ENCODE data around the gene PRICKLE2.

Gene PRICKLE2

DNA sequence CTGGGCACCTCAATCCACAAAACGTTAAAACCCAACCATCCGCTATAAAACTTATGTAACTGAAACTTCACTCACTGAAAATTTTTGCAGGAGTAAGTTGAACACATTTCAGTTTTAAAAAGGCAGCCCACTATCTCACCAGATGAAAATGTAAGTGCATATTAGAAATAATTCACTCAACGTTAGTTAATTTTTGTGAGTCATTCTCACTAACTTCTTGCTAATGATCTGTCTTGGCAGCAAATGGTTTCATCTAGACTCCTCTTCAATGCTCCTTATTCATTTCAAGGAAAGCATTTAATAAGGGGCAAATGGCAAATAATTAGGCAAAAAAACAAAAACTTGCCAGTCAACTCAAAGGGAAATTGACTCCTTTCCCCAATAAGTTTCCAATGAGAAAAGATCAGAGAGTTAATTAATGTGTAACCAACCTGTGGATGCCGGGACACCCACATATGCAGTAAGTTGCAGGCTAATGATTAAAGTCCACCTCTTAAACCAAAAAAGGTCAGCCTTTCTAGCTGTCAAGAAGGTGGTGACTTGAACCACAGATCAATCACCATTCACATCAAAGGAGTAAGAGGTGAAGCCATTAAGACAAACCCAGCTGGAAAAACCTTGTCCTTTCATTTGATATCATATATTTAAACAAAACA is 22.9 kb upstream of the PRICKLE2 start:
- no peak for DNase-seq

DNA sequence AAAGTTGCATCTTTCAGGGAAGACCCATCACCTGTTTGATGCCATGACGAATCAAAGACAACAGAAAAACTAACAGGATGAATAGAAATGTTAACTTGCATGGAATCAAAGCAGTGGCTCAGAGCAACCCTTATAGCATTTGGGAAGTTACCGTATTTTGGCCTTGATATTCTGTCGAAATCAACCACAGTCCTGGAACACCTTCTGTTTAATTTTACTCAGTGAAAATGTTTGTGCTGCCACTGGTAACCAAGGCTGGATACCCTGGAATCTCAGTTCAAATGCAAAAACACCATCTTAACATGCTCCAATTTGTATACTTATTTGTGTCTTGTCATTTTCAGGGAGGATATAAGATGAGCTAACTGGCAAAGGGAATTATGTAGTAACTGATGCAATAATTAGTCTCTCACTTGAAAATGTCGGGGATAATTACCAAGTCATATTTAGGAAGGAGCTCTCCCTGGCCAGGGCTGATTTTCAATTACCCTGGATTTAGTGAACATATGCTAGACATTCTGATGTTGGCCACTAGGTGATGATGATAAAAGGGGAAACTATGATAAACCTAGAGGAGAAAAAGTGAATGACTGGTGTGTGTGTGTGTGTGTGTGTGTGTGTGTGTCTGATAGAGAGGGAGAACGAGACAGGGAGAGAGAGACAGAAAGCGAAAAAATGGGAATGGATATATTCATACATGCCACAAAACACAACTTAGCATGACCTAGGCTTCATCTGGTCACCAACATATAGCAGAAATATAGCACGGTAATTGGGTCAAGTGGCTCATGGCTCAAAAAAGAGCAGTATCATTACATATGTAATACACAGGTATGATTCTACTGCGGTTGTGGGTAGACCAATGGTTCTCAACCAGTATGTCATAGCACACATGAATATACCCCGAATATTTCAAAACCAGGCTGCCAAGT is 19.0 kb upstream of the PRICKLE2 start:
- no peak for DNase-seq

DNA sequence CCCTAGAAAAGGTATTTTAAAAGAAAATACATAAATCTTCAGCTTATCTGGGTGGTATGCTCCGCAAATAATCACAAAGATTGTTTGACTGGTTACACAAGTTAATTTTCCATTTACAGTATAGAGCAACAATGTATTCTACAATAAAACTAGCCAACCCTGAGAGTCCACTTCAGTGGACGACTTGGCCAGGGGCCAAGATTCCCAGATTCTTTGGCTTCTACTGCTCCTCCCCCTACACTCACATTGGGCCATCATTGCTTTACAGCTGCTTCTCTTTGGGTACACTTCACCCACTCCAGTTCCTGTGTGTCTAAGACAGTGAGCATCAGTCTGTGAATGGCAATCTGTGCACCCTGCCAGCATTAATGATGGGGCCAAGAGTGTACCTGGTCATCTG is 17.2 kb upstream of the PRICKLE2 start:
- DNase-seq, result no peak

DNA sequence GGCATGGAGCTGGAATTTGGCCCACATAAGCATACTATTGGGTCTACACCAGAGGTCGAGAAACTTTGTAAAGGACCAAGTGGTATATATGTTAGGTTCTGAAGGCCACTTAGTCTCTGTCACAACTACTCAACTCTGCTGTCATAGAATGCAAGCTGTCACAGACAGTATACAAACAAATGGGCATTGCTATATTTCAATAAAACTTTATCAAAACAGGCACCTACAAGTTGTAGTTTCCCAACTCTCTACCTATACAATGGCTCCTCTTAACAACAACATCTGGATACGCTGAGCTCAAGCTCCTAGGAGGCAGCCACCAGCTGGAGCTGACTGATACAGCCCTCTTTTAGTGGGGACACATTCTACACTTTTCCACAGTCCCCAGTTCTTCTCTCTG is 15.7 kb upstream of the PRICKLE2 start:
- no peak for DNase-seq

DNA sequence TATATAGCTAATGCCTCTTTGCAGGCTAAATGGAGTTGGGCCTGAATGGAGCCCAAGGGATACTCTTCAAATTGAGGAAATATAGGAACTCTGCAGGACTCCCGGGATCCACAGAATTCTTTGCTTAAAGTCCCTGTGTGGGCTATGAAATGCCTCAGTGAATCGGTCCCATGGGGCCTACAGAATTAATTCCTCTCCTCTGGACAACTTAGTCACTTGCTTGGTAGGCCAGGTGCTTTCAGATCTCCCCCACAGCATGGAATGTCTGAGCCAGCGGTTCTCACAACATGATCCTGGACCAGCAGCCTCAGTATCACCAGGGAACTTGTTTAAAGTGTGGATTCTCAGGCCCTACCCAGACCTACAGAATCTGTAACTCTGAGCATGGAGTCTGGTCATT is 15.1 kb upstream of the PRICKLE2 start:
- DNase-seq, result no peak

DNA sequence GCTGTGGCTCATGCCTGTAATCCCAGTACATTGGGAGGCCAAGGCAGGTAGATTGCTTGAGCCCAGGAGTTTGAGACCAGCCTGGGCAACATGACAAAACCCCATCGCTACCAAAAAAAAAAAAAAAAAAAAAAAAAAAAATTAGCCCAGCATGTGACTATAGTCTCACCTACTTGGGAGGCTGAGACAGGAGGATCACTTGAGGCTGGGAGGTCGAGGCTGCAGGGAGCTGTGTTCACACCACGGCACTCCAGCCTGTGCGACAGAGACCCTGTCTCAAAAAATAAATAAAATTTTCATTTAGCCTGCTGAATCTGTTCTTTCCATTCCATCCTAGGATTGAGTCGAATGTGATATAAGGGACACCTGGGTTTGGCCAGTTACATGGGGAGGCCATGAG is 14.6 kb upstream of the PRICKLE2 start:
- DNase-seq, result no peak

DNA sequence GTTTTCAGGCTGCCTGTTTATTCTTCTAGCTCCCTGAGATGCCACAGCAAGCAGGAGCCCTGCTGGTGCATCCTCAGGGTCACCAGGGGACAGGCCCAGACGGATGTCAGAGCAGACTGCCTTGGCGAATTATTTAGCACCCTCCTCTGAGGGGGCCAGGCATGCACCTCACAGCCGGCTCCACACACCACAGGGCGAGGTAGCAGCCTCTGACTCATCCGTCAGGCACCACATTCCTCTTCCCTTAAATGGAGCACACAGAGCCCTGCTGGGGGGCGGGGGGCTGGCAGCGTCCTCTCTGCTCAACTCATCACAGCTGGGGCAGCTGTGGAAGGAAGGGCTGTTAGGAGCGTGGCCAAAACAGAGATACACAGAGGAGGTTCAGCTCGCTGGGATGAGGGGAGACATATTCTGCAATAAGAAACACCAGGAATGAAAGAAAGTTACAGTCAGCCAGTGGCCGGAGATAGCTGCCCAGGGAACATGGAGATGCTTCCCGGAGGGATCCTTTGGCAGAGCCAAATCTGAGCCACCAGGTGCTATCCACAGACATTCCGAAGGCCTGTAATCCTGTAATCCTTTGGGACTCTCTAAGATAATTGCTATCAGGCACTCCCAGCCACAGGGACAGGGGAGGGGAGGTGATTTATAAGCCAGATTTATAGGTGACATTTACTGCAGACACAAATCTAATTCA is 13.9 kb upstream of the PRICKLE2 start:
- DNase-seq, result no peak

DNA sequence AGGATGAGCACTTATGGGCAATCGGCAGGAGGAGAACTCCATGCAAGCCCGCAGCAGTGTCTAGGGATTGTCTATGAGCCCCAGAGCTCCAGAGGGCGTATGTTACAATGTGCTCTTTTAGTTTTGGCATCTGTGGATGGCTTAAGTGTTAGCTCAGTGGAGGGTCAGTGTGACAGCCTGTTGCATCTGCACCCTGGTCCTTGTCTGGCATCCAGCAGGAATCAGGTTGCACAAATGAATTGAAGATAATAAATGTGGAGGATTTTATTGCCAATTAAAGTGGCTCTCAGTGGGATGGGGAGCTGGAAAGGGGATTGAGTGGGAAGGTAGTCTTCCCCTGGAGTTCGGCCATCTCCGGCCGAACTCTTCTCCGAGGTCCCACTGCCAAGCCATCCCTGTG is 11.8 kb upstream of the PRICKLE2 start:
- DNase-seq, result no peak

DNA sequence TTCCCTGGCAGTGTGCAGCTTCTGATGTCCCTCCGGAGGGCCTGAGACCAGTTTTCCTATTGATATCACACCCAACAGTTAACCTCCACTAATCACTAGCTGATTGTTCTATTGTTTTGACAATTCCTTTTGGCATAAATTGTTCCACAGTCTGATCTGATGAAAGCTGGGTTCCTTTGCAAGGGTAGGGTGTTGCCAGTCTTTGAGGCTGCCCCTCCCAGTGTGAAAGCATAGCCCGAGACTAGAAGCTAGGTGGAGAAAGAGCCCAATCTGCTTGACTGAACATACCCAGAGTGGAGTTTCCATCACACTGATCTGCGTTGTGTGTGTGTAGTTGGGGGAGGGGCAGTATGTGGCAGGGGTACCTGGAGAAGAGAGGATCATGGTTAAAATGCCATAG is 10.3 kb upstream of the PRICKLE2 start:
- DNase-seq, result no peak

DNA sequence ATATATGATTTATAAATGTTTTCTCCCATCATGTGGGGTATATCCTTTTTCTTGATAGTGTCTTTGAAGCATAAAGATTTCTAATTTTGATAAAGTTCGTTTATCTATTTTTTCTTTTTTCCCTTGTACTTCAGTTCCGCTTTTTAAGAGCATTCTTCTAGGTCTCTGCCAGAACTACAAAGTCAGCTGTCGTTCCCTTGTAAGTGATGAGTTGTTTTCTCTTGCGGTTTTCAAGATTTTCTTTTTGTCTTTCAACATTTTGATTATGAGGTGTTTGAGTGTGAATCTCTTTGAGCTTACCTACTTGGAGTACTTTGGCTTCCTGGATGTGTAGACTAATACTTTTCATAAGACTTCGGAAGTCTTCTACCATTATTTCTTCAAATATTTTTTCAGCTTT is 9.3 kb upstream of the PRICKLE2 start:
- DNase-seq, result no peak

DNA sequence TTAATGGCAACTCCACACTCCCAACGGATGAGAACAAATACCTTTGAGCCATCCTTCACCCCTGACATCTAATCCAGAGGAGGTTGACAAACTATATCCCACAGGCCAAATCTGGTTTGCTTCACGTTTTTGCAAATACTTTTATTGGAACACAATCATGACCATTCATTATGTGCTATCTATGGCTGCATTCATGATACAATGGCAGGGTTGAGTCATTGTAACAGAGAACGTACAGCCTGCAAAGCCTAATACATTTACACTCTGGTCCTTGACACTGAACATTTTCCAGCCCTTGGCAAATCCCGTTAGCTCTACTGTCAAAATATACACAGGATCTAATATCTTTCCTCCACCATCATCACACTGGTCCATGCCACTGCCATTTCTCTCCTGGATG is 7.6 kb upstream of the PRICKLE2 start:
- DNase-seq, result no peak

DNA sequence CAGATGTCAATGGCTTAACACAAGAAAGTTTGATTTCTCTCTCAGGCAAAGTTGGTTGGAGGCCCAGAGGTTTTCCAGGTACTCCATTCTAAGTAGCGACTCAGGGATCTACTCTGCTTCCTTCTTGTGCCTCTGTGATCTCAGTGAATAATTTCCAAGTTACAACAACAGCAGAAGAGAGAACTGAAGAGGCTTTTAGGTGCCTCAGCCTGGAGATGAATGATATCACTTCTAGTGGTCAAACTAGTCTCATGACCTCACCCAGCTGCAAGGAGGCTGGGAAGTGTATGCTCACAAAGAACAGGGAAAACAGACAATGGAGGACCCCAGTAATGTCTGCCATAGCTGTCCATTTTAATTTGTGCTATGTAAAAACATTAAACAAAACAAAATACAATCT is 4.6 kb upstream of the PRICKLE2 start:
- DNase-seq, result no peak

DNA sequence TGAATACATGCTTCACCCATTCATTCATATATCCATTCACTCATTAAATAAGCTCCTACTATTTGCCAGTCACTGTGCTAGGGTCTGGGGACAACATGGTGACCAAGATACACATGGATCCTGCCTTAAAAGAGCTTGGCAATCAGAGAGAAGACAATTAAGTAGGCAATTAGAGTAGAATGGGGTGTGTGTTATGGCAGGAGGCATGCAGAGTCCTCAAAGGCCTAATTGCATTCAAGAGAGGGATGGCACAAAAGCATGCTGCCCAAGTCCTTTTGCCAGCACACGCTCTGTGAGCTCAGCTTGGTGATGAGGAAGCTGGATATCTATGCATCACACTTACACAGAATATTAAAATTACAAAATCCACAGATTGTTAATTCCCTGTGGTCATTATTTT is 2.8 kb upstream of the PRICKLE2 start:
- DNase-seq, result no peak

DNA sequence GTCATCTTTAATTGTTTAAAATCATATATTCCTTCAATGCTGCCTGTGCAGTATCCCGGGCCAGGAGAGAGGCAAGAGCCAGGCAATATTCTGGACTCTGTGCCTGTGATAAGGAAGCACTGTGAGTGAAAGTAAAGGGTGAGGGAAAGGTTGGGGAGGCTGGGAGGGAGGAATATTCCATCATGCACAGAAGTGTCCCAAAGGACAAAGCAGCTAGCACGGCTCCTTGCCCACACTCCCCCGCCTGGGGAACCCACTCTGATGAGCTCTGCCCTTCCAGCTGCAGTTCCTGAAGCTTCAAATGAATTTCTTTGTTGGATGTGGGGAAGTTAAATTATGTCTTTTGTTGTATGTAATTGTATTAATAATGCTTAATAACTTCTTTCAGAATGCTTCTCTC is 1.5 kb upstream of the PRICKLE2 start:
- DNase-seq, result no peak

DNA sequence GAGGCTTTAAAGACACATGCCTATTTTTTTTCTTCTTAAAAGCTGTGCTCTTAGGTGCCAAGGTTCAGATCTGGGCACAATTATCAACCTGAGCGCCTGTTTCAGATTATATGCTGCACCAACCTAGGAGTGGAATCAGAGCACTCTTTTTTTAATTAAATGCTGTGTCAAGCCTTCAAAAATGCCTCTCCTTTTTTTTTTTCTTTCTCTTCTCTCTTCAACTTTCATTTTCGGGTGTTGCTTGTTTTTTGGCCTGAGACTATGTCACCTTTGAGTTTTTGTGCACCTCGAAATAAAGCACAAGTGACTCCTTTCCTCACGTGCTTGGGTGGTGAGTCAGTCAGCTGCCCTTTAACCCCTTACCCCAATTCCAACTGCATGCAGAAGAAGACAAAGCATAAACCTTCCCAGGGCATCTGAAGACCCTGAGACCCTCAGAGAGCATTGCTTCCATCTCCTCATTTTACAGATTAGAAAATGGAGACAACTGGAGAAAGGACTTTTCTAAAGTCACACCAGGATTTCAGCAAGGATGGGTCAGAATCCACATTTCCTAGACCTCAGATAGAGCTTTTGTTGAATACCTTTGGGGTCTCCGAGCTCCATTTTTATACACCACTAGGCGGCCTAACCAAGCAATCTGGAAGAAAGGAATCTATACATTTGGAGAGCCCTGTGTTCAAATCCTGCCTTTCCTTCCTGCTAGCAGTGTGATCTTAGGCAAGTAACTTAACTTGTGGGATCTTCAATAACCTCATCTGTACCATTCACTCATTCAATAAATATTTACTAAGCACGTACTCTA is 631 bp upstream of the PRICKLE2 start:
- no peak for DNase-seq

DNA sequence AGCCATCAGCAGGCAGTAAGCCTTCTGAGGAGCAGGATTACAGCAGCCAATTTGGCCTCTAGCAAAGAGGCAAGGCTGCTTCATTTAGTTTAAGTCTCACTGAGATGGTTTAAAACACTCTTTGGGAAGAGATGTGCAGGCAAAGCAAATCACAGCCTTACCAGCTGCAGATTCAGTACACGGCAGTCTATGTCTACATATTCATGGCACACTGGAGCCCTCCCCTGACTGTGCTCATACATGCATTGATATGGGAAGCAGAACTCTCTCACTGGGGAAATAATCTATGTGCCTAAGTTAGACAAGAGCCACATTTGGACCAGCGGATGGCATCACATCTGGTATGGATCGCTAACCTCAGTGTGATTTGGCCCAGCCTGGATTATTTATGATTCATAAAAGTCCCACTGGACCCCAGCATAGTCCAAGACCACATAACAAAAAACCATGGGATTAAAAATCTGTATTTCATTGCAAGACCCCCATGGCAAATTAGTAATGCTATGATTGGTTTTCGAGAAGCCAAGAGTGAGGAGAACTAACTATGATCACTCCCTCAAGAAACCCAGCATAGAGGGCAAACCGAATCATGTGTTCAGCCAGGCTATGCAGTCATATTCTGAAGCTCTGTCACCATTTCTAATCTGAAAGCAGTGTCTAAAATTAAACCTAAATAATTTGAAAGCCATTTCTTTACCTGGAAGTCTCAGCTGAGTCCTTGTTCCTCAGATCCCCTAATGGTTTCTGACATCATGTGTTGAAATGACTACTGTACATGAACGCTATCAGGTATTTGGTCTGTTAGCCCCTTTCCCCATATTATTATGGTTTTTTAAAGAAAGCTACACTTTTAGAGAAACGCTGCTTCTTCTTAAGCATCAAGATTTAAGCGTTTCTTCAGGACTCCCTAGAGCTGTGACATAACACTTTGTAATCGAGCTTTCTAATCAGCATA is 1.2 kb downstream of the PRICKLE2 start:
- DNase-seq, result no peak

DNA sequence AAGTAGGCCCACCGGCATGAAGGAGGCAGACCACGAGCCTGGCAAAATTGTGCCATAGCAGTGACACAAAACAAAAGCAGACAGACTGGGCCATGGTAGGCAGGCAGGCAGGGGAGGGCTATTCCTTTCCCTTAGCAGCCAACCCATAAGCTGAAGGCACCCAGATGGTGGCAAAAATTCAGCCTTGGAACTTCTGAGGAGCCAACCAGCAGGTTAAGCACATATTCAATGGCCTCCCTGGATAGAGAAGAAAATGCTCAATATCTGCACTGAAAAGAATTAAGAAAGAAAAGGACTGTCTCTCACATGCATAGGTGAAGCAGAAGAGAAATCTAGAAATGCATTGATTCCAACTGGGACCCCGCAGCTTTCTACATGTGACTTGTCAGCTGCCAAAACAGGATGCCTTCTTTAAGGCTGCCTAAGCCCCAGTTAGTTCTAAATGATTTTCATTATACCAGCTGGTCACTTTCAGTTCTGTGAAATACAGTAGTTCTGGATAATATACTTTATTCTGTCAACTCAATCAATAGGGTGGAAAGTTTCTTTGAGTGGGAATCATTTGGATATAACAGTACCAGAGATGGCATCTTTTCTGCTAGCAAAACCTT is 2.7 kb downstream of the PRICKLE2 start:
- no peak for DNase-seq

DNA sequence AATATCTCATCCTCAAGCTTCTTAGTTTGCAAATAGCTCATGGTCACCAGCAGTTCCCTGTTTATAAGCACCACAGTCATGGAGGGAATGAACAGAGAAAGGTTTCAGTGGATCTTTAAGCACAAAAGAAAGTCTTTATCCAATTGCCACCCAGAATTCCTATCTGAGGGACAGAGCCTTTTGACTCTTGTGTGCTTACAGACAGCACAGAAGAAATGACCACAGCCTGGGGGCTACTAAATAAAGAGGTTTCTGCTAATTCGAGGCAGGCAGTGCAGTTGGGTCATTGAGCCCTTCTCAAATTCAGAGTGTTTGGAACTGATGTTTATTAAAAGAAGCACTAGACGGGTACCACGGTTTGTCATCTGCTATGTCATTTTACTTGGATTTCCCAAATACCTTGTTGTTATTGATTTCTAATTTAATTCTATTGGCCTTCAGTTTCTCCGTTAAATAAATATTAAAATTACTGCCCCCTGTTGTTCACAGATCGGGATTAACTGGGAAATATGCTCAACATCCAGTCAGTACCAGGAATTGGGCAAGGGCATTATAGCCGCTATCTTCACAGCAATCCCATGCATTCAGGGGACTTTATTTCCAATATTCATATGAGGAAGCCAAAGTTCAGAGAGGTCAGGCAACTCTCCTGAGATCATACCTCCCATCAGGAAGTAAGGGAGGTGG is 3.6 kb downstream of the PRICKLE2 start:
- DNase-seq, result no peak

DNA sequence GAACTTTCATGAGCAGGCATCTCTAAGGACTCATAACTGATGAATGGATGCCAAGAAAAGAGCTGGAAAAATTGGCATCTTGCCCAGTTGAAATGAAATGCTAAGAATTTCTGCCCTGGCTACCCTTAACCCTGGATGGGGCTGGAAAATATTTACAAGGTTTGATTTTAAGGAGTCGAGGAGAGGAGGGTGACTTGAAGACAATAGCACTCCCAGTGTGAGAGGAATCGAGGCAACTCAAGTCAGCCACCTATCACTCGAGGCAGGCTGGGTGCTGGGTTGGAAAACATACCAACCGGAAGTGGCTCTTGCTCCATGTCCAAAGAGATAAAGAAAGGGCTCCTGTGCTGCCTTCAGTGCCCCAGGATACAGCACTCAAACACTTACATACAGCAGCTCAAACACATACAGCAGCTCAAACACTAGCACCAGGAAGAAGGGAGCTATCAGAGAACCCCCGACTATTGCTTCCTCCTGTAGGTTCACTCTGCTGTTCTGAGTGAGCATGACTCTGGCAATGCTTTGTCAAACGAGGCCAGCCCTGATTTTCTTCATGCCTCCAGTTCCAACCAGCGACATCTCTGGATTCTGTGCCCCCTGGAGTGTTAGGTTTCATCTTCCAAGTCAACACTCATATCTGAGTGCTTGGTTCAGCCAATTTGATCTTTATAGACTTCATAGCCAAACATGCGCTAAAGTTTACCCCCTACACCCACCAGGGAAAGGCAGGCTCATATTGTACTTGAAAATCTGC is 4.9 kb downstream of the PRICKLE2 start:
- DNase-seq, result no peak

DNA sequence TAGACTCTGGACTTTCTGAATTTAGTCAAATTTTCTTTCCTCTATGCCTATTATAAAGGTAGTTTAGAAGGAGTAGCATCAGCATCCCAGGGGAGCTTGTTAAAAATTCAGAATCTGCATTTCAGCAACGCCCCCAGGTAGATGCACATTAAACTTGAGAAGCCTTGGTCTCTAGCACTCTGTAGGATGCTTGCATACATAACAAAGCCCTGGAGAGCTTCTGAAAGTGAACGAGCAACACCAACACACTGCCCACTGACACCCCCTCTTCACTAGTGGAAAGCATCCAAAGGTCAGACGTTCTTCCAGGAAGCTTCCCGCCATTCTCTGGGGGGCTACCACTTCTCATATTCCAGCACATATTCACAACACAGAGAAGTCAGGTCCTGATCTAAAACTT is 6.5 kb downstream of the PRICKLE2 start:
- DNase-seq, result no peak
